GM19099 (cell line): Measurements from ENCODE around the gene HNRNPM.

Experiments used
- POLR2A ChIP-seq: IDR thresholded peaks from 3 replicates; pipeline ENCODE4 v1.6.1; 2011; ENCODE audit warnings: low read depth; ENCODE audit not compliant: insufficient read length; ENCODE audit errors: extremely low read depth

Gene HNRNPM

GRCh38 chr19:8530061-8530679, 85.4 kb downstream of the HNRNPM start:
- TF ChIP-seq POLR2A: no peak

DNA sequence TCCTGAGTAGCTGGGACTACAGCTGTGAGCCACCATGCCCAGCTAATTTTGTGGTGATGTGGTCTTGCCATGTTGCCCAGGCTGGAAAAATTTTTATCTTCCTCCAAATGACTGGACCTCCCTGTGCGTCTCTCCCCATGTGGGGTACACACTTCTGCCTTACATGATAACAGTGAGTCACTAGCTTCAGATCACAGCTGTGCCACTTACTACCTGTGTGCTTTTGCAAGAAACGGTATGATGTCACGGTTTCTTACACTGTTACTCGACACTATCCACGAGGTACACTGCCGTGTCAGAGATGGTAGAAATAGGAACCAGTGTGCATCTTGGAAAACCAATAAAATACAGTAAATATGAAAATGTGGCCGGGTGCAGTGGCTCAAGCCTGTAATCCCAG, 86.7 kb downstream of the HNRNPM start:
- TF ChIP-seq POLR2A: no peak

DNA sequence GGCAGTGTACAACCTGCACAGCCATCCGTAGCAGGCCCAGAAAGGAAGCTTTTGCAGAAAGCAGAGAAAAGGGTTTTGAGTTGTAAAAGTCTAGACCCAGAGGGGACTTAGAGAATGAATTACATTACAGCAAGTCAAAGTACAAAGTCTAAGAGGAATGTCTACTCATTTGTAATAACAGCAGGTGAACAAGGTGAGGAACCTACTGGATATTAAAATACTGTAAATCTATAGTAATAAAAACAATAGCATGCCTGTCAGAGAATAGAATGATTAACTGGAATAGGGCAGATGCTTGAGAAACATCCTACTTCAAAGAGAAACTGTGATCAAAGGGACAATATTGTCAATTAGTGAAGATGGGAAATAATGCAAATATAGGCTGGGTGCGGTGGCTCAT, 87.5 kb downstream of the HNRNPM start:
- TF ChIP-seq POLR2A: no peak

GRCh38 chr19:8536282-8536681, 91.5 kb downstream of the HNRNPM start:
- no peak for TF ChIP-seq POLR2A

- TF ChIP-seq POLR2A: no peak
Measured at GRCh38 chr19:8537099-8537498, 92.3 kb downstream of the HNRNPM start.
